GM12801 (cell line): ENCODE measurements around the gene AVPI1.

Experiments used
- TF ChIP-seq, protein P1 (sequence below): IDR thresholded peaks from one replicate; pipeline ENCODE4 v1.5.1; 2011; ENCODE audit warnings: control low read depth; ENCODE audit not compliant: insufficient read length; ENCODE audit errors: extremely low read depth

The AVPI1 gene

DNA sequence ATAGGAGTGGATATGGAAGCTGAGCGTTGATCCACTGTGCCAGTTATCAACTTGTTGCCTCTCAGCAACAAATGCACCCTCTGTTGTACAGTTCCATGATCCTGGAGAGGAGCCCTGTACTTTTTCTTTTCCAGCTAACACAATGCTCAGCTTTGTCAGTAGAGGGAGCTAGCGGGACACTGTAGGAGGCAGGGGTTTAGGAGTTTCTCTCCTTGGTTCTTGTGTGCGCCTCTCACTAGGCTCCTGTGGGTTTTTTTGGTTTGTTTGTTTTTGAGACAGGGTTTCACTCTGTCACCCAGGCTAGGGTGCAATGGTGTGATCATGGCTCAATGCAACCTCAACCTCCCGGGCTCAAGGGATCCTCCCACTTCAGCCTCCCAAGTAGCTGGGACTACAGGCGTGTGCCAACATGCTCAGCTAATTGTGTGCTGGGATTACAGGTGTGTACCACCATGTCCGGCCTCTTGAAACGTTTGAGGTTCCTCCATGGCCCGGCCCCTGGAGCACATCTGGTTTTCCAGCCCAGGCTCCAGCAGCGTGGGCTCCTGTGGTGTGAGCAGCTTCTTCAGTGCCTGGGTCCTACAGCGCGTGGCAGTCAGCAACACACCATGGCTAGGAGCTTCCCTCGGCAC lies 14.5 kb upstream of the AVPI1 start:
- TF ChIP-seq, protein P1, sequence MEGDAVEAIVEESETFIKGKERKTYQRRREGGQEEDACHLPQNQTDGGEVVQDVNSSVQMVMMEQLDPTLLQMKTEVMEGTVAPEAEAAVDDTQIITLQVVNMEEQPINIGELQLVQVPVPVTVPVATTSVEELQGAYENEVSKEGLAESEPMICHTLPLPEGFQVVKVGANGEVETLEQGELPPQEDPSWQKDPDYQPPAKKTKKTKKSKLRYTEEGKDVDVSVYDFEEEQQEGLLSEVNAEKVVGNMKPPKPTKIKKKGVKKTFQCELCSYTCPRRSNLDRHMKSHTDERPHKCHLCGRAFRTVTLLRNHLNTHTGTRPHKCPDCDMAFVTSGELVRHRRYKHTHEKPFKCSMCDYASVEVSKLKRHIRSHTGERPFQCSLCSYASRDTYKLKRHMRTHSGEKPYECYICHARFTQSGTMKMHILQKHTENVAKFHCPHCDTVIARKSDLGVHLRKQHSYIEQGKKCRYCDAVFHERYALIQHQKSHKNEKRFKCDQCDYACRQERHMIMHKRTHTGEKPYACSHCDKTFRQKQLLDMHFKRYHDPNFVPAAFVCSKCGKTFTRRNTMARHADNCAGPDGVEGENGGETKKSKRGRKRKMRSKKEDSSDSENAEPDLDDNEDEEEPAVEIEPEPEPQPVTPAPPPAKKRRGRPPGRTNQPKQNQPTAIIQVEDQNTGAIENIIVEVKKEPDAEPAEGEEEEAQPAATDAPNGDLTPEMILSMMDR, result no peak

DNA sequence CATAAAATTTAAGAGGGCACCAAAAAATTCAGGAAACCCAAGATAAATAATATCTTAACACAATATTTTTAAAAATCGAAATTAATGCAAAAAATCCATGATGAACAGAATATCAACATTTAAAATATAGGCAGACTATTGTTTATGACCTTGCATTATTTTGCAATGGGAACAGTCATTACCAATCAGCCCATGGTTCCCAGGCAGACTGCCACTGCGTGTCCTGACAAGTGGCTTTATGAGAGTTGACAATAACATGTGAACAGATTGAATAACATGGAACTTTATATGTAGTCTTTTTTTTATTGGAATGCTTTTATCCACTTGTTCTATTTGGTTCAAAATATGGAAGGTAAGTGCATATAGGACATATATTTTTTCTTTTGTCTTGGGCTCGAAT lies 3.1 kb upstream of the AVPI1 start:
- TF ChIP-seq, protein P1, result no peak

DNA sequence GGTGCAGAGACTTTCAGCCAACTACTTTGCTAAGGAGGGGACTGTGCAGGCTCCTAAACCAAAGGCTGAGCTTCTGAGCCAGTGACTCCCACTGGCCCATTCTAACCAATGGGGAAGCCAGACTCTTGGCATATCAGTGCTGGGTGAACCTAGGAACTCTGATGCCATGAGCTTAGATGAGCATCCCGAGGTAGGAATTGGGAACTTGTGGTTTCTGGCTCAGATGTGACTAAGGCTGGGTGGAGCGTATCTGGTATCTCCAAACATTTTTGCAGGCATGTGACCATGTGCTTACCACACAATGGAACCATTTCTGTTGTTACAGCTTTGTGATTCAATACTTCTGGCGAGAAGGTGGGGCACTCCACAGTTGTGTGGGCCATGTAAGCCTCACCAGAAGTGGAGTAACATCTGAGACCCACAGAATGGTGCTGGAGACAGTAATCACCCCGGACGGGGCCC lies 2.5 kb upstream of the AVPI1 start:
- TF ChIP-seq, protein P1, result no peak

DNA sequence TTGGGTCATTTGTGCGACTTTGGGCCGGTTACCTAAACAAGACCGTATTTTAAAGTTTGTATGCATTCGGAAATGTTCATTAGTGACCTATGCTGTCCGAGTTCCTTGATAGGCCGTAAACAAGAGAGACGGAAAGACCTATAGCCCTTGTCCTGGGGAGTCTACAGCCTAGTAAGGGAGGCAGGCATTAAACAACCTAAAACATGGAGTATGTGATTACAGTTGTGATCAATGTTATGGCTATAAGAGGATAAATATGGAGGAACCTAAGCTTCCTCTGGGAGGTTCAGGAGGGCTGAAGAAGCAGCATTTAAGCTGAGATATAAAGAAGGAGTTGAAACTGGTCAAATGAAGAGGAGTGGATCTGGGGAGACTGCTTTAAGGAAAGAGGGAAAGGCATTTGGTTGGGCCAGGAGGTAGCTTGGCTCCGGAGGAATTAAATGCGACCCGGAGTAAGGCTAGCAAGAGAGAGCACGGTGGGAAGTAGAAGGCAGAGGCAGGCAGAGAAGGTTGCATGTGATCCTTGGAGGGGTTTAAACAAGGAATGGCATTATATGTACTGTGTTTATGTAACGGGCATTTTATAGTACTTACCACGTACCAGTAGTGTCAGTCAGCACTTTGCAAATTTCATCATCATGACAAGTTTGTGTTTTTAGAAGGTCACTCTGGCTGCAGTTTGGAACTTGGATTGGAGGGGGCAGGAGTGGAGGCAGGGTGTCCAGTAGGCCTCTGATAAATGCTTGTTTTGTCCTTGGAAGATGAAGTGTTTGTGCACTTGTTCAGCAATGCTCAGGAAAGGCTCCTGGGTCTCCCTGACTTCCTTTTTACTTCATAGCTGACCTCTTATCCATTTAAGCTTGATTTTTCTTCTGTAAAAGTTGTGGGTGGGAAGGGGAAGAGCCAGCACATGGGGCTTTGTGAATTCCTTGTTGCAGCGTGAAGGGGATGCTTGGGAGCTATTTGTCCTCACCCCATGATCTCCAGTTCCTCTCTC lies 1.0 kb upstream of the AVPI1 start:
- TF ChIP-seq, protein P1, result no peak

DNA sequence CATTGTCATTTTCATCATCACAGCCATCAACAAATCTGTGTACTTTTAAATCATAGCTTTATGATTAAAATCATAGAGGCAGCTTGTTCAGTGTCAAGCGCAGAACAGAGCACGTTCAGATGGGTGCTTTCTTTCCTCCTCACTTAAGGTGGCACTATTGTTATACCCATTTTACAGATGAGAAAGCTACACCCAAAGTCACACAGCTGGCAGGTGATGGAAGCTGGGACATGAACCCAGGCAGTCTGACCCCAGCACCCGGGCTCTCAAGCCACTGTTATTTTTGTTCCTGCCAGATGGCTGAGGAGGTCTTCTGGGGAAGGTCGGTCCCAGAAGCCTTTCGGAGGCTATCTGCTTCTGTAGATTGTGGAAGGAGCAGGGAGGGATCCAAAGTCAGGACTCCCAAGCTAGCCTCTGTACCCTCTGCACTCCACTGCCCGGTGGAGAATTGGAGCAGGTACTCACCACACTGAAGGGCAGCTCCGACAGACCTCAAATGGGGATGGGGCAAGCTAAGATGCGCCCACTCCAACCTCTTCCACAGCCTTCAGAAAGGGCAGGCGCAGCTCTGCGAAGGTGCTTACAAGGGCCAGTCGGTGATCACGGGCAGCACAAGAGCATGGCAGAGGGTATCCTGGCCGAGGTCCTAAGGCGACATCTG lies 610 bp downstream of the AVPI1 start:
- TF ChIP-seq, protein P1, result no peak

DNA sequence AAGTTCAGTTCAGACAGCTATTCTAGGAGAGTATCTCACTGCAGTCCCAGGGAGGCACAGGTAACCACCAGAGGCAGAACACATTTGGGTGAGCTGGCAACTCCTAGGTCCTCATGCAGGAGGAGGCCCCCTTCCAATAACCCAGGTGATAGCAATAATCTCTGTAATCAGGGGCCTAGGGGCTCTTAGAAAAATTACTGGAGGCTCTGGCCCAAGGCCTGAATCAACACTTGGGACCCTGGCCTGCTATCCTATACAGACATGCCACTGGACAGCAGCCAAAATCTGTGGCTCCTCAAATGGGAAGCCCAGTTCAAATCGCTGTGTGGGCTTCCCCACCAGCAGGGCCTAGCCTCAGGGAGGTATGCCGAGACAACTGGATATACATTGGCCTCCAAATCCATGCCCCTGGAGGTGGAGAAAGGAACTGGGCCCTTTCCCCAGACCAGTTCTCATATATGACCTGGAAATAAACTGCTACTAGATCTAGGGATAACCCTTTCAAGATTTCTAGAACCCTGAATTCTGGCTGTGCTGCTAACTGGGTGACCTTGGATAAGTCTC lies 1.6 kb downstream of the AVPI1 start:
- TF ChIP-seq, protein P1, result no peak
